Endothelial cell of umbilical vein (primary cell): ENCODE data around the gene GPS1.

ENCODE experiments used
- CTCF ChIP-seq, 2 donors: IDR thresholded peaks; 1 replicate in 1 of 2; 2 replicates in 1 of 2; pipeline ENCODE4 v1.5.1; 2011; ENCODE audit warnings: low read length in 2 of 2, mild to moderate bottlenecking in 2 of 2, moderate library complexity in 2 of 2, control low read depth in 1 of 2, inconsistent platforms in 1 of 2, low read depth in 1 of 2; ENCODE audit not compliant: insufficient read depth in 1 of 2; ENCODE audit errors: extremely low read depth in 1 of 2
- EZH2 ChIP-seq: IDR thresholded peaks from 2 replicates; pipeline ENCODE4 v1.6.1; 2012; ENCODE audit warnings: borderline replicate concordance, low read depth, mild to moderate bottlenecking, moderate library complexity, low read length, inconsistent platforms; ENCODE audit not compliant: severe bottlenecking
- FOS ChIP-seq: IDR thresholded peaks from 2 replicates; pipeline ENCODE4 v1.6.1; 2011; ENCODE audit warnings: mild to moderate bottlenecking, low read length, moderate library complexity, borderline replicate concordance; ENCODE audit not compliant: insufficient read depth
- GATA2 ChIP-seq: IDR thresholded peaks from 2 replicates; pipeline ENCODE4 v1.7.0; 2011; ENCODE audit warnings: low read depth, mild to moderate bottlenecking, moderate library complexity, mixed read lengths, low read length; ENCODE audit not compliant: insufficient read length, insufficient read depth
- JUN ChIP-seq: IDR thresholded peaks from 2 replicates; pipeline ENCODE4 v1.6.1; 2011; ENCODE audit warnings: borderline replicate concordance, low read depth; ENCODE audit not compliant: insufficient read length, insufficient read depth
- MAX ChIP-seq: IDR thresholded peaks from 2 replicates; pipeline ENCODE4 v1.6.1; 2011; ENCODE audit not compliant: insufficient read depth, insufficient read length
- MYC ChIP-seq: IDR thresholded peaks from one replicate; pipeline ENCODE4 v1.6.1; 2011; ENCODE audit warnings: mild to moderate bottlenecking, low read depth, low read length
- POLR2A ChIP-seq: IDR thresholded peaks from 2 replicates; pipeline ENCODE4 v1.6.1; 2012; ENCODE audit warnings: low read depth, mild to moderate bottlenecking, control low read depth, low read length
- POLR2AphosphoS5 ChIP-seq: IDR thresholded peaks from 2 replicates; pipeline ENCODE4 v1.6.1; 2012; ENCODE audit warnings: low read depth, mild to moderate bottlenecking, control low read depth, low read length, moderate library complexity; ENCODE audit not compliant: insufficient read depth

DNA sequence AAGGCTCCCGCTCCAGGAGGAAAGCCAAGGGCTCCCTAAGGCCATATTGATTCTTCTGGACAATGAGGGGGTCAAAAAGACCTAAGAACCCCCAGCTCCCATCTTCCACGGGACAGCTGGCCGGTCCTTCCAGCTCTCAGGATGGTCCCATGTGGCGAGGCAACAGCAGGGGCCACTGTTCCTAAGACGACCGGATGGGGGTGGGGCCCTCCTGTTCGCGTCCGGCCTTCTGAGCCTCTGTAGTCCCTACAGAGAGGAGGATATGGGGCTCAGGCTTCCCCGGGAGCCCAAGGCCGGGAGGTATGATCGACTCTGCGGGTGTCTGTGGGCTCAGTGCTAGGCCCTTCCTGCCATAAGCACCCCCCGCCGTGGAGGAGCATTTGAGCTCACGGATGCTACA lies 8.2 kb upstream of the GPS1 start:
- TF ChIP-seq POLR2A (no peak), CTCF (IDR thresholded peaks at IDR 0.05; ENCODE audit: extremely low read depth in 1 of 2, insufficient read depth in 1 of 2, low read depth in 1 of 2, low read length in 2 of 2) (no peak), POLR2AphosphoS5 (no peak), JUN (no peak), MAX (no peak), FOS (no peak), GATA2 (no peak), EZH2 (no peak), MYC (no peak)
